T-helper 17 cell (primary cell): ENCODE measurements around the gene SLC7A8. TPM values are rescaled to one million over a fixed set of nuclear protein-coding genes. Genes with fewer than 3 reads are reported as not detected.
A peak's percentile ranks its signal among the peaks of the same experiment; 100 is the strongest.

Experiments used
- ATAC-seq: fragments of 150-1000 bp; cut with Tn5 transposase; 2 replicates; pipeline ENCODE4 v1.10.0; 2021; ENCODE audit warnings: mild to moderate bottlenecking, moderate library complexity
- DNase-seq, 3 donors: peaks; one replicate each; pipeline versions ENCODE4 v3.0.0 to v3.0.0-alpha.2; 2020 to 2021
- H3K9me3 ChIP-seq: one replicate; pipeline ENCODE4 v1.7.0; 2013; ENCODE audit warnings: low read length, mild to moderate bottlenecking; ENCODE audit not compliant: control insufficient read depth, poor library complexity, severe bottlenecking
- H3K27ac Mint-ChIP-seq: one replicate; pipeline ENCODE4 v1.8.0; 2022; ENCODE audit warnings: mild to moderate bottlenecking, moderate library complexity, mixed read lengths
- H3K27me3 Mint-ChIP-seq: one replicate; pipeline ENCODE4 v1.8.0; 2022; ENCODE audit warnings: mixed read lengths
- H3K36me3 Mint-ChIP-seq: one replicate; pipeline ENCODE4 v1.8.0; 2022; ENCODE audit warnings: low read depth, mixed read lengths
- H3K4me1 Mint-ChIP-seq: one replicate; pipeline ENCODE4 v1.8.0; 2022; ENCODE audit warnings: mild to moderate bottlenecking, mixed read lengths
- H3K4me3 Mint-ChIP-seq: one replicate; pipeline ENCODE4 v1.8.0; 2022; ENCODE audit warnings: mild to moderate bottlenecking, moderate library complexity, mixed read lengths
- total RNA-seq, 4 donors: library from RNA in 2 of 4; stranded (reverse) in 2 of 4; gene quantifications; one replicate each; pipeline ENCODE4 v1.2.3 and lab custom pipeline; 2022 to 2026

SLC7A8 gene
- total RNA-seq, 2 donors from 2014 or later, result 2.0 to 2.5 TPM

- peak; percentile 90 for ATAC-seq
- Mint-ChIP-seq H3K36me3 (no peaks in the 10 kb centered on the region), H3K27me3 (no peaks in the 10 kb centered on the region), H3K4me3 (no peak within 1 kb of the TSS), H3K4me1 (peaks cover 29% of the 10 kb centered on the region), H3K27ac (no peak within 1 kb of the TSS)
- H3K9me3 ChIP-seq, result no peaks in the 10 kb centered on the region
- peak in 2 of 3 donors; percentile 95 to 97 for DNase-seq
These were observed 88.0 kb downstream of the SLC7A8 start, which contains the start of gene C14orf119 for GRCh38 chr14:23095196-23096108. Gene C14orf119, plus strand, starts transcription at chr14:23095505. Its CDS starts 2,154 bp downstream, at chr14:23097659.

GRCh38 chr14:23094666-23095195 lies 88.7 kb downstream of the SLC7A8 start, which contains the start of gene ACIN1:
Gene ACIN1, minus strand, starts transcription at chr14:23095136. Its CDS starts 24 bp downstream, at chr14:23095112.
- peak; percentile 43 for ATAC-seq
- DNase-seq, result peak in 1 of 3 donors; percentile 99
- Mint-ChIP-seq H3K27me3 (no peaks in the 10 kb centered on the region), H3K4me3 (no peak within 1 kb of the TSS), H3K27ac (no peak within 1 kb of the TSS), H3K36me3 (no peaks in the 10 kb centered on the region), H3K4me1 (peaks cover 26% of the 10 kb centered on the region)
- no peaks in the 10 kb centered on the region for H3K9me3 ChIP-seq

GRCh38 chr14:23093991-23094665 lies 89.3 kb downstream of the SLC7A8 start:
- Mint-ChIP-seq H3K4me1 (peaks cover 27% of the 10 kb centered on the region), H3K27ac (no peak overlapping the region), H3K36me3 (peaks cover 3% of the 10 kb centered on the region), H3K4me3 (no peak overlapping the region), H3K27me3 (no peaks in the 10 kb centered on the region)
- DNase-seq (no peak), ATAC-seq (no peak)
- H3K9me3 ChIP-seq, result no peaks in the 10 kb centered on the region

GRCh38 chr14:23093526-23093925 lies 89.9 kb downstream of the SLC7A8 start:
- Mint-ChIP-seq H3K4me3 (no peak overlapping the region), H3K27me3 (no peaks in the 10 kb centered on the region), H3K36me3 (peaks cover 3% of the 10 kb centered on the region), H3K4me1 (peaks cover 27% of the 10 kb centered on the region), H3K27ac (no peak overlapping the region)
- DNase-seq (no peak), ATAC-seq (no peak)
- H3K9me3 ChIP-seq, result no peaks in the 10 kb centered on the region

- no peaks in the 10 kb centered on the region for H3K9me3 ChIP-seq
- ATAC-seq (no peak), DNase-seq (no peak)
- H3K4me3 Mint-ChIP-seq, result no peak overlapping the region
- H3K27ac Mint-ChIP-seq, result no peak overlapping the region
- H3K36me3 Mint-ChIP-seq, result peaks cover 3% of the 10 kb centered on the region
- H3K4me1 Mint-ChIP-seq, result peaks cover 27% of the 10 kb centered on the region
- H3K27me3 Mint-ChIP-seq, result no peaks in the 10 kb centered on the region
These were observed 90.4 kb downstream of the SLC7A8 start for GRCh38 chr14:23093104-23093503.

- DNase-seq (no peak), ATAC-seq (no peak)
- Mint-ChIP-seq H3K27ac (peak overlapping the region; percentile 6), H3K4me1 (peaks cover 28% of the 10 kb centered on the region), H3K27me3 (no peaks in the 10 kb centered on the region), H3K4me3 (no peak overlapping the region), H3K36me3 (peaks cover 6% of the 10 kb centered on the region)
- H3K9me3 ChIP-seq, result no peaks in the 10 kb centered on the region
These were observed 91.9 kb downstream of the SLC7A8 start for GRCh38 chr14:23091294-23092225.

GRCh38 chr14:23090254-23090636 lies 93.2 kb downstream of the SLC7A8 start:
- Mint-ChIP-seq H3K4me1 (peaks cover 32% of the 10 kb centered on the region), H3K36me3 (peaks cover 6% of the 10 kb centered on the region), H3K4me3 (no peak overlapping the region), H3K27me3 (no peaks in the 10 kb centered on the region), H3K27ac (no peak overlapping the region)
- DNase-seq, result no peak
- no peak for ATAC-seq
- H3K9me3 ChIP-seq, result no peaks in the 10 kb centered on the region

- Mint-ChIP-seq H3K27ac (peak overlapping the region; percentile 11), H3K4me1 (peaks cover 32% of the 10 kb centered on the region), H3K36me3 (peaks cover 8% of the 10 kb centered on the region), H3K4me3 (no peak overlapping the region), H3K27me3 (no peaks in the 10 kb centered on the region)
- no peak for DNase-seq
- ATAC-seq, result no peak
- H3K9me3 ChIP-seq, result no peaks in the 10 kb centered on the region
These were observed 93.8 kb downstream of the SLC7A8 start for GRCh38 chr14:23089498-23090253.

GRCh38 chr14:23086565-23086964 lies 96.9 kb downstream of the SLC7A8 start:
- ATAC-seq (no peak), DNase-seq (no peak)
- no peak overlapping the region for H3K4me3 Mint-ChIP-seq
- peak overlapping the region; percentile 74 for H3K27ac Mint-ChIP-seq
- H3K36me3 Mint-ChIP-seq, result peaks cover 8% of the 10 kb centered on the region
- H3K9me3 ChIP-seq, result no peaks in the 10 kb centered on the region
- peaks cover 21% of the 10 kb centered on the region for H3K4me1 Mint-ChIP-seq
- H3K27me3 Mint-ChIP-seq, result no peaks in the 10 kb centered on the region

GRCh38 chr14:23085458-23085857 lies 98.0 kb downstream of the SLC7A8 start:
- H3K36me3 Mint-ChIP-seq, result peaks cover 11% of the 10 kb centered on the region
- H3K9me3 ChIP-seq, result no peaks in the 10 kb centered on the region
- H3K27ac Mint-ChIP-seq, result no peak overlapping the region
- ATAC-seq, result no peak
- peaks cover 22% of the 10 kb centered on the region for H3K4me1 Mint-ChIP-seq
- H3K27me3 Mint-ChIP-seq, result no peaks in the 10 kb centered on the region
- DNase-seq, result no peak
- H3K4me3 Mint-ChIP-seq, result no peak overlapping the region

GRCh38 chr14:23080474-23080873 lies 103.0 kb downstream of the SLC7A8 start:
- no peaks in the 10 kb centered on the region for H3K9me3 ChIP-seq
- Mint-ChIP-seq H3K4me3 (no peak overlapping the region), H3K36me3 (peaks cover 7% of the 10 kb centered on the region), H3K27me3 (no peaks in the 10 kb centered on the region), H3K4me1 (peaks cover 9% of the 10 kb centered on the region), H3K27ac (peak overlapping the region; percentile 87)
- ATAC-seq (no peak), DNase-seq (no peak)

GRCh38 chr14:23079716-23080115 lies 103.7 kb downstream of the SLC7A8 start:
- DNase-seq (no peak), ATAC-seq (no peak)
- Mint-ChIP-seq H3K36me3 (peaks cover 6% of the 10 kb centered on the region), H3K27ac (peak overlapping the region; percentile 87), H3K27me3 (no peaks in the 10 kb centered on the region), H3K4me1 (peaks cover 9% of the 10 kb centered on the region), H3K4me3 (no peak overlapping the region)
- H3K9me3 ChIP-seq, result no peaks in the 10 kb centered on the region
